NB4 (cell line): ENCODE measurements around the gene HDAC9.

ENCODE experiments used
- POLR2A ChIP-seq: IDR thresholded peaks from 2 replicates; pipeline ENCODE4 v1.6.1; 2011; ENCODE audit warnings: mild to moderate bottlenecking; ENCODE audit not compliant: insufficient read length; ENCODE audit errors: extremely low read depth
- TF ChIP-seq, protein P1 (sequence below): IDR thresholded peaks from one replicate; pipeline ENCODE4 v1.5.1; 2012; ENCODE audit warnings: low read depth, low read length

DNA sequence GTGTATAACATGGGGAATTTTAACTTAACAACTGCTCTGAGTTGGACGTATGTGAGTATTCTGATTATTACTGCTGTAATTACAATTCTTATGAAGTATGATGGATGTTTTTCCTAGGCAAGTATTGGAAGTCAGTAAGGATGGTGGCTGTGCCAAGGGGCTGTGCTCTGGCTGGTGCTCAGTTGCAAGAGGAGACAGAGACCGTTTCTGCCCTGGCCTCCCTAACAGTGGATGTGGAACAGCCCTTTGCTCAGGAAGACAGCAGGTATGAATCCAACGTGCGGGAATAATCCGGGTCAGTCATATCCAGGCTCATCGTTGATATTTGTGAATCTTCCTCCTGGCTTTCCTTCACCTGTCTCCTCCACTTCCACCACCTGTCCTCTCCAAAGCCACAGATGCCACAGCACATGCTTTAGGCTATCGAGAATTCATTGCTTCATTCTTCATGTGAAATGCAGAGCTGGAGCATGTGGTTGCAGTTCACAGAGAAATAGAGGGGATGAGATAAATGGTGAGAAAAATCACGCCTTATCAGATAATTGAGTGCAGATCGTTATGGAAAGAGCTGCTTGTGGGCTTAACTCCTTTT lies 480.2 kb downstream of the HDAC9 start:
- TF ChIP-seq, protein P1, sequence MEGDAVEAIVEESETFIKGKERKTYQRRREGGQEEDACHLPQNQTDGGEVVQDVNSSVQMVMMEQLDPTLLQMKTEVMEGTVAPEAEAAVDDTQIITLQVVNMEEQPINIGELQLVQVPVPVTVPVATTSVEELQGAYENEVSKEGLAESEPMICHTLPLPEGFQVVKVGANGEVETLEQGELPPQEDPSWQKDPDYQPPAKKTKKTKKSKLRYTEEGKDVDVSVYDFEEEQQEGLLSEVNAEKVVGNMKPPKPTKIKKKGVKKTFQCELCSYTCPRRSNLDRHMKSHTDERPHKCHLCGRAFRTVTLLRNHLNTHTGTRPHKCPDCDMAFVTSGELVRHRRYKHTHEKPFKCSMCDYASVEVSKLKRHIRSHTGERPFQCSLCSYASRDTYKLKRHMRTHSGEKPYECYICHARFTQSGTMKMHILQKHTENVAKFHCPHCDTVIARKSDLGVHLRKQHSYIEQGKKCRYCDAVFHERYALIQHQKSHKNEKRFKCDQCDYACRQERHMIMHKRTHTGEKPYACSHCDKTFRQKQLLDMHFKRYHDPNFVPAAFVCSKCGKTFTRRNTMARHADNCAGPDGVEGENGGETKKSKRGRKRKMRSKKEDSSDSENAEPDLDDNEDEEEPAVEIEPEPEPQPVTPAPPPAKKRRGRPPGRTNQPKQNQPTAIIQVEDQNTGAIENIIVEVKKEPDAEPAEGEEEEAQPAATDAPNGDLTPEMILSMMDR: no peak
- TF ChIP-seq POLR2A: no peak
